Parathyroid adenoma (tissue), 2 donors: ENCODE results near the gene ENTPD6.

Experiments used
- H2AFZ ChIP-seq: fragments of 300-600 bp; sonication (generic); one replicate; pipeline ENCODE4 v1.7.0; 2017; ENCODE audit warnings: antibody characterized with exemption, mild to moderate bottlenecking
- H3K27ac ChIP-seq: fragments of 300-600 bp; sonication (generic); one replicate; pipeline ENCODE4 v1.7.0; 2017
- H3K27me3 ChIP-seq: fragments of 300-600 bp; sonication (generic); one replicate; pipeline ENCODE4 v1.7.0; 2017; ENCODE audit warnings: low read length; ENCODE audit not compliant: control insufficient read depth, insufficient read depth
- H3K36me3 ChIP-seq: fragments of 300-600 bp; sonication (generic); one replicate; pipeline ENCODE4 v1.7.0; 2017; ENCODE audit warnings: low read length; ENCODE audit not compliant: control insufficient read depth, insufficient read depth
- H3K4me1 ChIP-seq: fragments of 300-600 bp; sonication (generic); one replicate; pipeline ENCODE4 v1.7.0; 2017; ENCODE audit warnings: control low read depth
- H3K4me2 ChIP-seq: fragments of 300-600 bp; sonication (generic); one replicate; pipeline ENCODE4 v1.7.0; 2017; ENCODE audit warnings: low read length
- H3K4me3 ChIP-seq: fragments of 300-600 bp; sonication (generic); one replicate; pipeline ENCODE4 v1.7.0; 2017; ENCODE audit warnings: low read depth, low read length
- H3K79me2 ChIP-seq: fragments of 300-600 bp; sonication (generic); one replicate; pipeline ENCODE4 v1.7.0; 2017; ENCODE audit warnings: control low read depth
- H3K9ac ChIP-seq: fragments of 300-600 bp; sonication (generic); one replicate; pipeline ENCODE4 v1.7.0; 2017; ENCODE audit warnings: mild to moderate bottlenecking
- H3K9me3 ChIP-seq: fragments of 300-600 bp; sonication (generic); one replicate; pipeline ENCODE4 v1.7.0; 2017; ENCODE audit warnings: low read length; ENCODE audit not compliant: control insufficient read depth
- CTCF ChIP-seq: fragments of 300-600 bp; sonication (generic); IDR thresholded peaks from one replicate; pipeline ENCODE4 v1.7.0; 2017; ENCODE audit warnings: antibody characterized with exemption, mild to moderate bottlenecking
- donor health status: primary hyperparathyroidism.

ENTPD6 gene

GRCh38 chr20:25269057-25269832 lies 73.7 kb downstream of the ENTPD6 start:
- no peaks in the 10 kb centered on the region for H3K4me1 ChIP-seq
- no peaks in the 10 kb centered on the region for H3K79me2 ChIP-seq
- H3K4me2 ChIP-seq: no peak overlapping the region
- H3K27ac ChIP-seq: no peak overlapping the region
- no peak for TF ChIP-seq CTCF
- no peaks in the 10 kb centered on the region for H3K27me3 ChIP-seq
- no peak overlapping the region for H3K9ac ChIP-seq
- H2AFZ ChIP-seq: no peak overlapping the region
- no peak overlapping the region for H3K4me3 ChIP-seq
- no peaks in the 10 kb centered on the region for H3K36me3 ChIP-seq
- H3K9me3 ChIP-seq: no peaks in the 10 kb centered on the region

- Histone ChIP-seq H3K36me3 (no peaks in the 10 kb centered on the region), H3K9ac (no peak overlapping the region), H2AFZ (no peak overlapping the region), H3K4me2 (no peak overlapping the region), H3K4me3 (no peak overlapping the region), H3K9me3 (no peaks in the 10 kb centered on the region), H3K27me3 (no peaks in the 10 kb centered on the region), H3K27ac (no peak overlapping the region), H3K79me2 (no peaks in the 10 kb centered on the region), H3K4me1 (no peaks in the 10 kb centered on the region)
- no peak for TF ChIP-seq CTCF
These were observed 74.3 kb downstream of the ENTPD6 start for GRCh38 chr20:25269833-25270170.

- Histone ChIP-seq H3K27me3 (no peaks in the 10 kb centered on the region), H3K79me2 (no peaks in the 10 kb centered on the region), H3K9me3 (no peaks in the 10 kb centered on the region), H2AFZ (no peak overlapping the region), H3K4me3 (no peak overlapping the region), H3K4me2 (no peak overlapping the region), H3K4me1 (no peaks in the 10 kb centered on the region), H3K9ac (no peak overlapping the region), H3K27ac (no peak overlapping the region), H3K36me3 (no peaks in the 10 kb centered on the region)
- TF ChIP-seq CTCF: no peak
These were observed 75.3 kb downstream of the ENTPD6 start for GRCh38 chr20:25270829-25271251.

- Histone ChIP-seq H3K79me2 (no peaks in the 10 kb centered on the region), H3K4me1 (no peaks in the 10 kb centered on the region), H3K36me3 (no peaks in the 10 kb centered on the region), H3K27me3 (no peaks in the 10 kb centered on the region), H3K4me3 (no peak overlapping the region), H3K9me3 (no peaks in the 10 kb centered on the region), H3K27ac (no peak overlapping the region), H3K4me2 (no peak overlapping the region), H2AFZ (no peak overlapping the region), H3K9ac (no peak overlapping the region)
- TF ChIP-seq CTCF: no peak
These were observed 76.1 kb downstream of the ENTPD6 start for GRCh38 chr20:25271486-25272222.
